ENCODE data around the gene ICAM4.
"Not testable (repeated sequence)": the region's sequence is repeated elsewhere in the genome, so short reads cannot be mapped to it uniquely, and the experiment has no call there.

Gene ICAM4

GRCh38 chr19:10269333-10270179, 17.2 kb upstream of the ICAM4 start:
- DNase-seq, result peak; percentile 40 to 48

GRCh38 chr19:10270180-10270615, 16.6 kb upstream of the ICAM4 start:
- peak in 1 of 2 donors; percentile 12 for DNase-seq

GRCh38 chr19:10270616-10271394, 15.9 kb upstream of the ICAM4 start, which contains the start of gene ICAM1:
TSS of gene ICAM1 (plus strand) at chr19:10271120. CDS start at chr19:10271160, 40 bp downstream.
- peak in 1 of 2 donors; percentile 47 for DNase-seq

- no peak for DNase-seq
These were observed 15.1 kb upstream of the ICAM4 start for GRCh38 chr19:10271543-10272086.

GRCh38 chr19:10274589-10274988, 12.2 kb upstream of the ICAM4 start:
- DNase-seq, result no peak

GRCh38 chr19:10277795-10278589, 8.8 kb upstream of the ICAM4 start:
- no peak for DNase-seq

GRCh38 chr19:10278935-10279334, 7.8 kb upstream of the ICAM4 start:
- DNase-seq, result no peak

- no peak for DNase-seq
These were observed 6.9 kb upstream of the ICAM4 start for GRCh38 chr19:10279737-10280442.

- not testable (repeated sequence) for DNase-seq
These were observed 4.7 kb upstream of the ICAM4 start for GRCh38 chr19:10282043-10282442.

- DNase-seq, result no peak
These were observed 3.3 kb upstream of the ICAM4 start for GRCh38 chr19:10283301-10284064.

- DNase-seq, result no peak
These were observed 2.4 kb upstream of the ICAM4 start for GRCh38 chr19:10284065-10284959.

- DNase-seq, result no peak
These were observed 1.8 kb upstream of the ICAM4 start for GRCh38 chr19:10284960-10285278.

GRCh38 chr19:10285393-10285792, 1.4 kb upstream of the ICAM4 start:
- no peak for DNase-seq

- no peak for DNase-seq
These were observed 2.0 kb downstream of the ICAM4 start for GRCh38 chr19:10288662-10289166.

- DNase-seq, result peak in 1 of 2 donors; percentile 19
These were observed 2.5 kb downstream of the ICAM4 start for GRCh38 chr19:10289167-10289835.

GRCh38 chr19:10289836-10290356, 3.1 kb downstream of the ICAM4 start, which contains the start of gene ICAM5:
TSS of gene ICAM5 (plus strand) at chr19:10289952. CDS start at chr19:10290044, 92 bp downstream.
- DNase-seq, result no peak

GRCh38 chr19:10290357-10290875, 3.7 kb downstream of the ICAM4 start:
- DNase-seq, result no peak

- no peak for DNase-seq
These were observed 4.3 kb downstream of the ICAM4 start for GRCh38 chr19:10290876-10291553.

Measured in hippocampal formation (tissue), 2 donors.